NCI-H82 (cell line): ENCODE measurements around the gene CENPX.
A peak's percentile ranks its signal among the peaks of the same experiment; 100 is the strongest.
"Not testable (repeated sequence)": the region's sequence is repeated elsewhere in the genome, so short reads cannot be mapped to it uniquely, and the experiment has no call there.

Experiments used
- DNase-seq: peaks from one replicate; lab custom pipeline; 2025; lab: John Stamatoyannopoulos, UW

Gene CENPX

GRCh38 chr17:82039695-82040299, 17.1 kb upstream of the CENPX start:
- DNase-seq, result no peak

- not testable (repeated sequence) for DNase-seq
Observed at GRCh38 chr17:82038796-82039409, 16.2 kb upstream of the CENPX start.

DNA sequence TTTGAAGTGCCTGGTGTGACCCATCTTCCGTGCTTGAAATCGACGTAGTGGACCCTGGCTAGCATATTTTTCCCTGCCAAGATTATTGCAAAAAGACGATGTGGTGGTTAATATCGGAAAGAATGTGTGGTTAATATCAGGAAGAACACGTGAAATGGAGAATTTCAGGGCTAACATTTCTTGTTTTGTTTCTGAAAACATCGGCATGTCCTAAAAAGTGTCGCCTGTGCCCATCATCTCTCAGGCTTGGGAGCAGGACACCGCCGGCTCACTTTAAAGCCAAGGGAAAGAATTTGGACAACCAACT, 15.2 kb upstream of the CENPX start:
- DNase-seq, result no peak

DNA sequence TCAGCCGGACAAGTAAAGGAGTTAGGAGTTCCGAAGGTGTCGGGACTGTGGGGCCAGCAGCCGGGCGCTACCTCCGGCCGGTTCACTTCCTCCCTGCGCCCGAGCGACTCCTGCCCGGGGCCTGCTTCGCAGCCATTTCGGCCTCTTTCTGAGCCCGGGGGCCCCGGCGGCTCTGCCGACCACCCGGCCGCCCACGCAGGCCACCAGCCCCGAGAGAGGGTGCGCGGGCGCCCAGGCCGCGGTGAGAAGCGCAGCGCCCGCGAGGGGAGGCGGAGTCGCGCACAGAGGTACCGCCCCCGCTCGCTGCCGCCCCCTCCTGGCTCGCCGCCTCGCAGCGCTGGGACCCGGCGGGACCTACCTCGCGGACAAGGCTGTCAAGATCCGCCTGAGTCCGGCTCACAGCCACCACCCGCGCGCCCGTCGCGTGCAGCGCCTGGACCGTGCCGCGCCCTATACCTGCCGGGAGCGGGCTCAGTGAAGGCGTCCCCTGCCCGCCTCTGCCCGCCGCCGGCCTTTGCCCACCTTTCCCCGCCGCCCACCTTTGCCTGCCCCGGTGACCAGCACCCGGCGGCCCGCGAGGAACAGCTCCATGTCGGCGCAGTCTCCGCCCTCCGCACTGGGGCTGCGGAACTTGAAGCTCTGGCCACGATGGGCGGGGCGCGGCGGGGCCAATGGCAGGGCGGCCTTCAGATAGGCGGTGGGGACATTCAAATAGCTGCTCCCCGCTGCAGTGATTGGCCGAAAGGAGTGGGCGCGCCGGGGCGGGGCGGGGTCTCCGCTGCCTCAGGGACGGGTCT, 14.6 kb upstream of the CENPX start, which contains the start of gene DCXR:
DCXR (minus strand) TSS at position 606 of the 797 bp plus-strand sequence; CDS start at position 591, 15 bp downstream.
- DNase-seq, result peak; percentile 99

DNA sequence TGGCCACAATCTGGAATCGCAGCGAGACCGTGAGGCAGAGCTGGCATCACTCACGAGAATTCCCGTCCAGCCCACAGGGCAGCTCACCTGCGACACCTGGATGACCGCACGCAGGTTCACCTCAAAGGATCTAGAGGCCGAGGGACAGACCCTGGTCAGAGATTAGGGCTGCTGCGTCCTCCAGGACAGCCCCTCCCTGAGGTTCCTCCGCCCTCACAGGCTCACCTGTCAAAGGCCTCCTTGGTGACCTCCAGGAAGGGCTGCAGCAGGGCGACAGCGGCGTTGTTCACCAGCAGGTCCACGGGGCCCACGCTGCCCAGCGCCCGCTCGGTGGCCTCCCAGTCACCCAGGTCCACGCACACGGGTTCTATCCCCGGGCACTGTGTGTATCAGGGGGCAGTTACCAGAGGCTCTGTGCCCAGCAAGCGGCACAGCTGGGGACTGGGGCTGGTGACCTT, 14.0 kb upstream of the CENPX start:
- no peak for DNase-seq

- no peak for DNase-seq
Observed at GRCh38 chr17:82035956-82036633, 13.4 kb upstream of the CENPX start.

- no peak for DNase-seq
Observed at GRCh38 chr17:82035488-82035887, 12.8 kb upstream of the CENPX start.

DNA sequence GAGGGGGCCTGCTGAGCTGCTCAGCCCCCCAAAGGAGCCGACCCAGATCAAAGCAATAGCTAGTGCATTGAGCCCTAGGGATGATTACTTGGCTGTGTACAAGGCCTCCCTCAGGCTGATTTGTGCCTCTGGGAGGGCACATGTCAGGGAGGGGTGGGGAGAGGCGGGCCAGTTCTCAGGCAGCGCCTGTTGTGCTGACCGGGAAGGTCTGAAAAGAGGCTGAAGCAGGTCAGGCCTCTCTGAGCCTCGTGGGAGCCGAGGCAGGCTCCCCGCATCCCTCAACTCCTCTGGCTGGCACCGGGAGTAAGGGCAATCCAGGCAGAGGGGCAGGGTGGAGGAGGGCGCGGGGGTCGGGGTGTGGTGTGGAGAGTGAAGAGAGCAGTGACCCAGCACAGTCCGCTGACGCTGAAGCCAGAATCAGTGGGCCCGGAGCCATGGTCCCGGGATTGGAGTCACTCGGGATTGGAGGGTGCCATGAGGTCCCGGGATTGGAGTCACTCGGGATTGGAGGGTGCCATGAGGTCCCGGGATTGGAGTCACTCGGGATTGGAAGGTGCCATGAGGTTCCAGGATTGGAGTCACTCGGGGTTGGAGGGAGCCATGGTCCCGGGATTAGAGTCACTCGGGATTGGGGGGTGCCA, 11.8 kb upstream of the CENPX start:
- no peak for DNase-seq

DNA sequence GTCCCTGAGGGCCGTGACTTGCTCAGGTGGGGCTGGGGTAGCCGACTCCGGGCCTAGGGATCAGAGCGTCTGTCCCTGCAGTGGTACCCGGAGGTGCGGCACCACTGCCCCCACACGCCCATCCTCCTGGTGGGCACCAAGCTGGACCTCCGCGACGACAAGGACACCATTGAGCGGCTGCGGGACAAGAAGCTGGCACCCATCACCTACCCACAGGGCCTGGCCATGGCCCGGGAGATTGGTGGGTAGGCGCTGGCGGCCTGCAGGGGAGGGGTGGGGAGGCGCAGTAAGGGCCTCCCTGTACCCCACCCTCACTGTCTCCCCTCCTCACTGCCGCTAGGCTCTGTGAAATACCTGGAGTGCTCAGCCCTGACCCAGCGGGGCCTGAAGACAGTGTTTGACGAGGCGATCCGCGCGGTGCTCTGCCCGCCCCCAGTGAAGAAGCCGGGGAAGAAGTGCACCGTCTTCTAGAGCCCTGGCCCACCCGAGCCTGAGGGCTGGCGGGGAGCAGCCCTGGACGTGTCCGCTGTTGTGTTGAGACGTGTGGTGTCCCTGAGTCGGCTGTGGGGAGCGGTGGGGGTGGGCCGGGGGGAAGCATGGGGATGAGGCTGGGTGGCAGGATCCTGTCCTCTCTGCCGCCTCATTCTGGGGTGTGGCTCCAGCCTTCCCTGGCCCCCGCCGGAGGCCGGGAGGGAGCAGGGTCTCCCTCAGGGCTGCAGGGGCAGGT, 10.8 kb upstream of the CENPX start:
- DNase-seq, result no peak

DNA sequence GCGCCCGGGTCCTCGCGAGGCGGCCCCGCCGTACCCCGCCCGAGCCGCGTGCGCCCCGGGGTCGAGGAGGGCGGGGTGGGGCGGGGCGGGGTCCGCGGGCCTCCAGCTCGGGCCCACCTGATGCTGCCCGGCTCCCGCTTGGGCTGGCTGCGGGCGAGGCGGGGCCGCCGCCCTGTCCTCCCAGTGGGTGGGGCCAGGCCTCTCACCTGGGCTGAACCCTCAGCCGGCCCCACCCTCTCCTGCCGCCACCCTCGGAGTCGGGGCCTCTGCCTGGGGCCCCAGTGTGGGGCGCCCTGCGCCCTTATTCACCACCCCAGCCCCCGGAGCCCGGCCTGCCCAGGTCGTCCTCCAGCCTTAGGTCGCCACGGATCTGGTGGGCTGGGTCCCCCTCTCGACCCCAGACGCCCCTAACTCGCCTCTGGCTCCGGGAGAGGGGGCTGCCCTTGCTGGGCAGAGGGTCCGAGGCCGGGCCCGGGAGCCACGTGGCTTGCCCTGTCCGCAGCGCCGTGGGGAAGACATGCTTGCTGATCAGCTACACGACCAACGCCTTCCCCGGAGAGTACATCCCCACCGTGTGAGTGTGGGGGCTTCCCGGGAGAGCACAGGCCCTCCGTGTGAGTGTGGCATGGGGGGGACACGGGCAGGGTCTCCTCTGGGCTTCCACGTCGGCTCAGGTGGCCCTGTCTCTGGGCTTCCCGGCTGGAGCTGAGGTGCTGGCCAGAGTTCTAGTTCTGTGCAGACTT, 9.4 kb upstream of the CENPX start:
- DNase-seq, result peak; percentile 75

GRCh38 chr17:82031303-82031884, 8.7 kb upstream of the CENPX start, which contains the start of gene RAC3:
RAC3 (plus strand) TSS chr17:82031678; CDS start chr17:82031762, 84 bp downstream.
- DNase-seq, result peak; percentile 72

GRCh38 chr17:82030470-82031302, 8.0 kb upstream of the CENPX start:
- DNase-seq, result peak; percentile 92

DNA sequence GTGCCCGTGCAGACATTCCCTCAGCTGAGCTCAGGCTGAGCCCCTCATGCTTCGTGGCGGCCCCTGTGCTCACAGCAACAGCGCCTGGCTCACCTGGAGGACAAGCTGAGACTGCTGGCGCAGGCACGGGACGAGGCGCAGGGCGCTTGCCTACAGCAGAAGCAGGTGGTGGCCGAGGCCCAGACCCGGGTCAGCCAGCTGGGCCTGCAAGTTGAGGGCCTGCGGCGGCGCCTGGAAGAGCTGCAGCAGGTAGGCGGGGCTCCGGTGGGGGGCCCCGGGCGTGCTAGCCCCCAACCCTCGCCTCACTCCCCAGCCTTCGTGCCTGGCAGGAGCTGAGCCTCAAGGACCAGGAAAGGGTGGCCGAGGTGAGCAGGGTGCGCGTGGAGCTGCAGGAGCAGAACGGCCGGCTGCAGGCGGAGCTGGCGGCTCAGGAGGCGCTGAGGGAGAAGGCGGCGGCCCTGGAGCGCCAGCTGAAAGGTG, 7.4 kb upstream of the CENPX start:
- no peak for DNase-seq

DNA sequence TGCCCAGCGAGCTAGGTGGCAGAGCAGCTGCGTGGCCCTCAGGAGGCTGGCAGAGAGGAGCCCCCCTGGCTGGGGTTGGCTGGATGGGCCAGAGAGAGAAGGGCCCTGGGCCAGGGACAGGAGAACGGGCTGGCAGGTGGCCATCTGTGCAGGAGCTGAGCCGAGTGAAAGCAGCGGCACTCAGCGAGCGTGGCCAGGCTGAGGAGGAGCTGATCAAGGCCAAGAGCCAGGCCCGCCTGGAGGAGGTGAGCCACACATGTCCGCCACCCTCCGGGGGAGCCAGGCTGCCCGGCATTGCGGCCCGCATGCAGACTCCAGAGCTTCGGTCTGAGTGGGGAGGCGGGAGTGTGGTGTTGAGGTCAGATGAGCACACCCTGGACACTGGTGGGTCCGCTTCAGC, 6.7 kb upstream of the CENPX start:
- no peak for DNase-seq

DNA sequence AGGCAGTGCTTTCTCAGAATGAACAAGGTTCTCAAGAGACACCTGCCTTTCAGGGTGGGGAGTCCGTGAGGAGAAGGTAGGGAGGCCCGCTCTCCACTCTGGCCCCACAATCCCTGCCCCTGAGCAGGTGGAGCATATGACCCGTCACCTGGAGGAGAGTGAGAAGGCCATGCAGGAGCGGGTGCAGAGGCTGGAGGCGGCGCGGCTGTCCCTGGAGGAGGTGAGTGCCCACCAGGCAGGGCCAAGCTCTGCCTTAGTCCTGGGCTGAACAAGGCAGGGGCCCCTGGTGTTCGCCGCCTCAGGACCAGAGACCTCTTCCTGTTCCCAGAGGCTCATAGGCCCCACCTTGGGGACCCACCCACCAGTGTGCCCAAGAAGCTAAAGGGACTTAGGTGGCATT, 6.3 kb upstream of the CENPX start:
- DNase-seq, result no peak

GRCh38 chr17:82028246-82028645, 5.6 kb upstream of the CENPX start:
- no peak for DNase-seq

DNA sequence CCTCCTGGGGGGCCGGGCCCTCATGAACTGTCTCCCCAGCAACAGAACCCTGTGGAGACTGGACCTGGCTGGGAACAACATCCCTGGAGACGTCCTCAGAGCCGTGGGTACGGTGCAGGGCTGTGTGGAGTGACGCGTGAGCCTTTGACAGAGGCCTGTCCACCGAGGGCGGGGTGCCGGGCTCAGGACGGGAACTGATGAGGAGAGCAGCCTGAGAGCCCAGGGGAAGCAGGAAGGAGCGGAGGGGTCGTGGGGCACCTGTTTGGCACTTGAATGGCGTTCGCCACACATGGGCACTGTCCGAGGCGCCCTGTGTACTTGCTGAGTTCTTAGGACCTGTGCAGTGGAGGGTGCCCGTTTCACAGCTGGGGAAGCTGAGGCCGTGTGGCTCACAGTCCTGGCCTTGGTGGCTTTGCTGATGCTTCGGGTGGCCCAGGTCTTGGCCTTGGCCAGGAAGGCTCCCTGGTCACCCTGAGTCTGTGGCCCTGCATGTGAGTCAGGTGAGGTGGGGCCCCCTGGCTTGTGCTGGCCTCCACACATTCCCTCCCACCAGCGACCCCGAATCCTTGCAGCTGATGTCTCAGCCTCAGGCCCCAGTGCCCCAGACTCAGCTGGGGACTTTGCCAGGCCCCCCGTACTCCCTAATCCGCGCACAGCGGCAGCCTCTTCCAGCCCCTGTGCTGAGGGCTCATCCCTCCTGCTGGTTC, 2.9 kb upstream of the CENPX start:
- no peak for DNase-seq

- DNase-seq, result no peak
Observed at GRCh38 chr17:82024859-82025258, 2.2 kb upstream of the CENPX start.
